HepG2 (cell line): Measurements from ENCODE around the gene PALM3. TPM values are rescaled to one million over a fixed set of nuclear protein-coding genes. Genes with fewer than 3 reads are reported as not detected.

ENCODE experiments used
- BRD4 ChIP-seq: sonication (generic); formaldehyde crosslinking; IDR thresholded peaks from 2 replicates; pipeline ENCODE4 v1.4.0; 2020; ENCODE audit warnings: missing genetic modification reagents
- CENPBD1 ChIP-seq: sonication (generic); formaldehyde crosslinking; IDR thresholded peaks from 2 replicates; pipeline ENCODE4 v1.8.0; 2022; ENCODE audit warnings: missing genetic modification reagents, low read depth, mild to moderate bottlenecking, borderline replicate concordance
- ETV5 ChIP-seq: IDR thresholded peaks from 2 replicates; pipeline ENCODE4 v1.6.1; 2018; ENCODE audit warnings: missing biosample characterization, missing genetic modification reagents, inconsistent platforms, borderline replicate concordance
- EZH2 ChIP-seq: conservative IDR thresholded peaks from 2 replicates; pipeline ENCODE4 v1.6.1; 2012; ENCODE audit warnings: mild to moderate bottlenecking, low read depth, low read length, moderate library complexity
- GATA4 ChIP-seq: sonication (generic); IDR thresholded peaks from 2 replicates; pipeline ENCODE4 v1.6.1; 2016; ENCODE audit warnings: antibody characterized with exemption, low read depth, borderline replicate concordance
- GPBP1L1 ChIP-seq: sonication (generic); formaldehyde crosslinking; IDR thresholded peaks from 2 replicates; pipeline ENCODE4 v1.5.0; 2020; ENCODE audit warnings: mild to moderate bottlenecking, missing genetic modification reagents
- HDAC1 ChIP-seq: sonication (generic); formaldehyde crosslinking; IDR thresholded peaks from 2 replicates; pipeline ENCODE4 v1.5.1; 2020; ENCODE audit warnings: mild to moderate bottlenecking, missing genetic modification reagents
- HES4 ChIP-seq: sonication (generic); formaldehyde crosslinking; IDR thresholded peaks from 2 replicates; pipeline ENCODE4 v1.9.0; 2021; ENCODE audit warnings: mild to moderate bottlenecking, missing genetic modification reagents, borderline replicate concordance
- IKZF4 ChIP-seq: sonication (generic); formaldehyde crosslinking; IDR thresholded peaks from 2 replicates; pipeline ENCODE4 v1.5.1; 2020; ENCODE audit warnings: borderline replicate concordance, mild to moderate bottlenecking, low read depth, missing genetic modification reagents; ENCODE audit errors: not compliant biosample characterization
- MAF1 ChIP-seq: sonication (generic); formaldehyde crosslinking; IDR thresholded peaks from 2 replicates; pipeline ENCODE4 v1.5.0; 2020; ENCODE audit warnings: missing genetic modification reagents, borderline replicate concordance
- MIXL1 ChIP-seq: IDR thresholded peaks from 2 replicates; pipeline ENCODE4 v1.6.1; 2016
- PAF1 ChIP-seq: IDR thresholded peaks from 2 replicates; pipeline ENCODE4 v1.6.1; 2016; ENCODE audit warnings: missing genetic modification reagents, missing compliant biosample characterization
- POLR2A ChIP-seq, 2 experiments: IDR thresholded peaks; 2 replicates each; pipeline ENCODE4 v1.6.1; 2011; ENCODE audit warnings: low read depth in 2 of 2, low read length in 2 of 2, mild to moderate bottlenecking in 1 of 2, moderate library complexity in 1 of 2; ENCODE audit not compliant: insufficient read depth in 1 of 2
- REPIN1 ChIP-seq: sonication (generic); formaldehyde crosslinking; IDR thresholded peaks from 2 replicates; pipeline ENCODE4 v1.8.0; 2022; ENCODE audit warnings: missing genetic modification reagents, low read depth, mild to moderate bottlenecking, borderline replicate concordance
- SIN3A ChIP-seq: IDR thresholded peaks from 2 replicates; pipeline ENCODE4 v1.6.1; 2011; ENCODE audit warnings: low read depth, mild to moderate bottlenecking, control low read depth, low read length, borderline replicate concordance
- TFAP4 ChIP-seq: sonication (generic); IDR thresholded peaks from 2 replicates; pipeline ENCODE4 v1.6.1; 2016; ENCODE audit warnings: low read depth, borderline replicate concordance
- TFDP1 ChIP-seq: IDR thresholded peaks from 2 replicates; pipeline ENCODE4 v1.6.1; 2016; ENCODE audit warnings: missing compliant biosample characterization, missing genetic modification reagents, borderline replicate concordance
- XBP1 ChIP-seq: sonication (generic); formaldehyde crosslinking; IDR thresholded peaks from 2 replicates; pipeline ENCODE4 v1.5.0; 2020; ENCODE audit warnings: missing genetic modification reagents
- ZMYM4 ChIP-seq: sonication (generic); formaldehyde crosslinking; IDR thresholded peaks from 2 replicates; pipeline ENCODE4 v1.8.1; 2023; ENCODE audit warnings: mild to moderate bottlenecking, missing genetic modification reagents
- ZNF235 ChIP-seq: sonication (generic); formaldehyde crosslinking; IDR thresholded peaks from 2 replicates; pipeline ENCODE4 v1.8.1; 2023; ENCODE audit warnings: mild to moderate bottlenecking, missing genetic modification reagents, borderline replicate concordance
- ZNF251 ChIP-seq: sonication (generic); formaldehyde crosslinking; IDR thresholded peaks from 2 replicates; pipeline ENCODE4 v1.9.0; 2021; ENCODE audit warnings: mild to moderate bottlenecking, missing genetic modification reagents
- ZNF574 ChIP-seq: sonication (generic); formaldehyde crosslinking; IDR thresholded peaks from 2 replicates; pipeline ENCODE4 v1.4.0; 2020; ENCODE audit warnings: missing genetic modification reagents
- ZNF660 ChIP-seq: sonication (generic); formaldehyde crosslinking; IDR thresholded peaks from 2 replicates; pipeline ENCODE4 v1.5.1; 2020; ENCODE audit warnings: mild to moderate bottlenecking, low read depth, missing genetic modification reagents, borderline replicate concordance
- ZNF75D ChIP-seq: sonication (generic); formaldehyde crosslinking; IDR thresholded peaks from 2 replicates; pipeline ENCODE4 v1.8.1; 2023; ENCODE audit warnings: missing genetic modification reagents, mild to moderate bottlenecking, borderline replicate concordance
- ZNF891 ChIP-seq: sonication (generic); formaldehyde crosslinking; IDR thresholded peaks from 2 replicates; pipeline ENCODE4 v1.5.0; 2020; ENCODE audit warnings: mild to moderate bottlenecking, missing genetic modification reagents
- polyA plus RNA-seq, 8 experiments: library from polyadenylated mRNA; depleted of rRNA in 3 of 8; stranded (reverse) in 7 of 8; unstranded in 1 of 8; fragments of >200 nt; fragmentation: Illumina TruSeq in 4 of 8; extraction: Trizol in 4 of 8; gene quantifications; 2 replicates each; pipeline versions ENCODE4 v1.2.1 to v1.2.3, GENCODE V29; 2011 to 2016; ENCODE audit warnings: low read depth in 4 of 8, missing spikeins in 1 of 8, mixed read lengths in 1 of 8; ENCODE audit not compliant: insufficient read depth in 1 of 8
- total RNA-seq, 5 experiments: library from RNA; depleted of rRNA; stranded (reverse); fragments of >200 nt; fragmentation: Illumina TruSeq; extraction: Trizol; gene quantifications; 2 replicates each; pipeline ENCODE4 v1.2.3, GENCODE V29; 2016; ENCODE audit warnings: low read depth in 1 of 5

Gene PALM3
- total and polyA plus RNA-seq, 2 of the 13 experiments (the other 11 are each of a cell fraction or from before 2014, with no cell fraction given), result 0.79 to 2.4 TPM

GRCh38 chr19:14006085-14006765 is 55.7 kb downstream of the PALM3 start, which contains the start of gene RFX1 (continued):
- TF ChIP-seq XBP1 (no peak), ZNF235 (CRISPR knock-in tag) (no peak), BRD4 (CRISPR knock-in tag) (no peak), GATA4 (peak; percentile 55; the same call in 1 of the 2 replicates), ETV5 (CRISPR knock-in tag) (no peak), TFAP4 (peak; percentile 85), ZNF891 (CRISPR knock-in tag) (no peak), ZNF660 (no peak), SIN3A (peak; percentile 85; the same call in 1 of the 2 replicates), ZMYM4 (no peak), IKZF4 (no peak), GPBP1L1 (CRISPR knock-in tag) (no peak), EZH2 (no peak), MAF1 (CRISPR knock-in tag) (no peak), ZNF574 (no peak), CENPBD1 (CRISPR knock-in tag) (no peak), ZNF251 (no peak), HDAC1 (CRISPR knock-in tag) (no peak), HES4 (no peak), REPIN1 (no peak), ZNF75D (CRISPR knock-in tag) (no peak), MIXL1 (CRISPR knock-in tag) (no peak), PAF1 (CRISPR knock-in tag) (no peak), POLR2A (IDR thresholded peaks at IDR 0.05; ENCODE audit: insufficient read depth in 1 of 2, low read depth in 2 of 2, low read length in 2 of 2) (no peak; a peak in 1 of 4 replicates), TFDP1 (CRISPR knock-in tag) (peak; percentile 95)
